Colonic mucosa (tissue), 4 donors: ENCODE data around the gene ULK3. TPM values are rescaled to one million over a fixed set of nuclear protein-coding genes. Genes with fewer than 3 reads are reported as not detected.

Experiments used
- DNase-seq: peaks from one replicate; pipeline ENCODE4 v3.0.0-alpha.2; 2020
- H3K27ac ChIP-seq: fragments of 200-600 bp; one replicate; pipeline ENCODE4 v1.8.0; 2021
- H3K27me3 ChIP-seq: fragments of 200-600 bp; one replicate; pipeline ENCODE4 v1.8.0; 2021
- H3K36me3 ChIP-seq: fragments of 200-600 bp; one replicate; pipeline ENCODE4 v1.8.0; 2021
- H3K4me1 ChIP-seq: fragments of 200-600 bp; one replicate; pipeline ENCODE4 v1.8.0; 2021; ENCODE audit warnings: mild to moderate bottlenecking
- H3K4me3 ChIP-seq: fragments of 200-600 bp; one replicate; pipeline ENCODE4 v1.8.0; 2021
- H3K9ac ChIP-seq, 2 donors: one replicate each; pipeline ENCODE4 v1.7.0; 2013; ENCODE audit warnings: control low read depth in 2 of 2, low read depth in 2 of 2, low read length in 2 of 2
- H3K9me3 ChIP-seq: fragments of 200-600 bp; one replicate; pipeline ENCODE4 v1.8.0; 2021
- CTCF ChIP-seq: fragments of 200-600 bp; IDR thresholded peaks from one replicate; pipeline ENCODE4 v1.8.0; 2022; ENCODE audit warnings: antibody characterized with exemption, mild to moderate bottlenecking
- intact Hi-C: fragments of 100-400 bp; cut with DNase I; formaldehyde crosslinking; loops from one replicate; pipeline ENCODE4 v1.14.1; 2022
- microRNA-seq: library from miRNA; unstranded; fragments of <30 nt; microRNA quantifications from one replicate; pipeline ENCODE4, GENCODE V29; 2019
- total RNA-seq, 2 donors: library from RNA; stranded (reverse); fragmentation: NEBNext Ultra II Directional in 1 of 2; extraction: Animal tissue kit (Norgen Biotek cat#: 25700) in 1 of 2; gene quantifications; one replicate each; pipeline ENCODE4 v1.2.1, GENCODE V29; 2021
- donor health status: healthy.
- donor health status: DM: no; HTN: no; CAD: no.
- donor health status: DM: no; HTN: no; CAD: no.

Gene ULK3
- total RNA-seq, 2 donors from 2014 or later, result 45.6 to 50.7 TPM

- no peak for TF ChIP-seq CTCF
- no peaks in the 10 kb centered on the region for H3K36me3 ChIP-seq
- peak overlapping the region; percentile 88 for H3K27ac ChIP-seq
- H3K4me3 ChIP-seq, result no peak overlapping the region
- peak overlapping the region; percentile 48 to 84 for H3K9ac ChIP-seq
- intact Hi-C loops, result no loop called here
- H3K27me3 ChIP-seq, result no peaks in the 10 kb centered on the region
- no peaks in the 10 kb centered on the region for H3K9me3 ChIP-seq
- DNase-seq, result peak; percentile 26
- peaks cover 48% of the 10 kb centered on the region for H3K4me1 ChIP-seq
These were observed 56.3 kb downstream of the ULK3 start for GRCh38 chr15:74786551-74787165.

Small RNA genes lying within 50 kb of the gene (microRNA-seq; reads per million reads assigned to microRNA genes)
- gene MIR4513, result not detected
- 2.2 reads per million for gene MIR6882

Other genes with a start within 250 kb of the ULK3 start
- gene CLK3, start 227.3 kb downstream of the ULK3 start, total RNA-seq, result 10 to 100 TPM; 83.5 to 88.9 TPM
- gene EDC3, start 147.1 kb downstream of the ULK3 start, total RNA-seq, result 10 to 100 TPM; 21.3 to 32.7 TPM
- gene CYP1A1, start 117.6 kb downstream of the ULK3 start, total RNA-seq, result not detected
- gene CYP1A2, start 94.3 kb downstream of the ULK3 start, total RNA-seq, result not detected
- gene CSK, start 61.1 kb downstream of the ULK3 start, total RNA-seq, result 100 to 1,000 TPM in 1 of 2 donors, 10 to 100 TPM in 1; 64.3 to 126 TPM
- gene LMAN1L, start 30.3 kb downstream of the ULK3 start, total RNA-seq, result not detected
- gene CPLX3, start 16.5 kb downstream of the ULK3 start, total RNA-seq, result not detected
- 100 to 1,000 TPM; 152 to 204 TPM for gene SCAMP2, start 30.2 kb upstream of the ULK3 start, total RNA-seq
- gene MPI, start 46.9 kb upstream of the ULK3 start, total RNA-seq, result 10 to 100 TPM; 50.7 to 68.0 TPM
- 10 to 100 TPM; 44.7 to 54.2 TPM for gene FAM219B, start 63.7 kb upstream of the ULK3 start, total RNA-seq
- 100 to 1,000 TPM; 563 to 623 TPM for gene COX5A, start 94.9 kb upstream of the ULK3 start, total RNA-seq
- 10 to 100 TPM in 1 of 2 donors, 1 to 10 TPM in 1; 7.8 to 25.5 TPM for gene RPP25, start 113.6 kb upstream of the ULK3 start, total RNA-seq
- gene SCAMP5, start 152.4 kb upstream of the ULK3 start, total RNA-seq, result 10 to 100 TPM in 1 of 2 donors, 1 to 10 TPM in 1; 4.9 to 24.9 TPM
- gene PPCDC, start 180.4 kb upstream of the ULK3 start, total RNA-seq, result 10 to 100 TPM; 10.1 to 23.1 TPM